Stimulated activated CD8-positive, alpha-beta memory T cell treated with anti-CD3 and anti-CD28 coated beads, Interleukin-2, amount 100 ng/mL, for 48 hours (primary cell): ENCODE measurements around the gene SPC24.
A peak's percentile ranks its signal among the peaks of the same experiment; 100 is the strongest.
"Not testable (repeated sequence)": the region's sequence is repeated elsewhere in the genome, so short reads cannot be mapped to it uniquely, and the experiment has no call there.

Source experiments
- DNase-seq, 2 donors: peaks; one replicate each; pipeline ENCODE4 v3.0.0-alpha.2; 2020; ENCODE audit warnings: low read depth in 2 of 2

SPC24 gene

GRCh38 chr19:11130824-11131455, 24.6 kb downstream of the SPC24 start:
- peak; percentile 45 to 53 for DNase-seq

GRCh38 chr19:11127905-11128304, 27.7 kb downstream of the SPC24 start:
- DNase-seq, result no peak

GRCh38 chr19:11125994-11126685, 29.4 kb downstream of the SPC24 start:
- DNase-seq, result peak; percentile 63 to 67

DNA sequence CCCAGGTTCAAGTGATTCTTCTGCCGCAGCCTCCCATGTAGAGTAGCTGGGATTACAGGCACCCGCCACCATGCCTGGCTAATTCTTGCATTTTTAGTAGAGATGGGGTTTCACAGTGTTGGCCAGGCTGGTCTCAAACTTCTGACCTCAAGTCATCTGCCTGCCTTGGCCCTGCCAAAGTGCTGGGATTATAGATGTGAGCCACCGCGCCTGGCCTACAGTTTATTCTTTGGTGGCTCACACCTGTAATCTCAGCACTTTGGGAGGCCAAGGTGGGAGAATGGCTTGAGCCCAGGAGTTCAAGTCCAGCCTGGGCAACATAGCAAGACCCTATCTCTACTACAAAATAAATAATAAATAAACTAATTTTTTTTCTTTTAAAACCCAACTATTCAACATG, 31.4 kb downstream of the SPC24 start:
- DNase-seq, result not testable (repeated sequence)

GRCh38 chr19:11123114-11123513, 32.5 kb downstream of the SPC24 start:
- DNase-seq, result no peak

DNA sequence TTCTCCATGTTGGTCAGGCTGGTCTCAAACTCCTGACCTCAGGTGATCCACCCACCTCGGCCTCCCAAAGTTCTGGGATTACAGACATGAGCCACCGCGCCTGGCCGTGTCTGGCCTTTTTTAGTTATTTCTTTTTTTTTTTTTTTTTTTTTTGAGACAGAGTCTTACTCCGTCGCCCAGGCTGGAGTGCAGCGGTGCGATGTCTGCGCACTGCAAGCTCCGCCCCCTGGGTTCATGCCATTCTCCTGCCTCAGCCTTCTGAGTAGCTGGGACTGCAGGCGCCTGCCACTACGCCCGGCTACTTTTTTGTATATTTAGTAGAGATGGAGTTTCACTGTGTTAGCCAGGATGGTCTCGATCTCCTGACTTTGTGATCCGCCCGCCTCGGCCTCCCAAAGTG, 33.6 kb downstream of the SPC24 start:
- DNase-seq, result not testable (repeated sequence)

DNA sequence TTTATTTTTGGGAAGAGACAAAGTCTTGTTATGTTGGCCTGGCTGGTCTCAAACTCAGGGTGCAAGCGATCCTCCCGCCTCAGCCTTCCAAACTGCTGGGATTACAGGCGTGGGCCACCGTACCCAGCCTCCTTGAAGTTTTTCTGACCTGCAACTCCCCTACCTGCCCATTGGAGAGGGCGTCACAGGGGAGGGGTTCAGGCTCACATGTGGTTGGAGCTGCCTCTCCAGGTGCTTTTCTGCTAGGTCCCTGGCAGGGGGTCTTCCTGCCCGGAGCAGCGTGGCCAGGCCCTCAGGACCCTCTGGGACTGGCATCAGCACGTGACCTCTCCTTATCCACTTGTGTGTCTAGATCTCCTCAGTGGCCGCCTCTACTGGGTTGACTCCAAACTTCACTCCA, 39.1 kb downstream of the SPC24 start:
- DNase-seq, result no peak

GRCh38 chr19:11115895-11116446, 39.6 kb downstream of the SPC24 start:
- no peak for DNase-seq

DNA sequence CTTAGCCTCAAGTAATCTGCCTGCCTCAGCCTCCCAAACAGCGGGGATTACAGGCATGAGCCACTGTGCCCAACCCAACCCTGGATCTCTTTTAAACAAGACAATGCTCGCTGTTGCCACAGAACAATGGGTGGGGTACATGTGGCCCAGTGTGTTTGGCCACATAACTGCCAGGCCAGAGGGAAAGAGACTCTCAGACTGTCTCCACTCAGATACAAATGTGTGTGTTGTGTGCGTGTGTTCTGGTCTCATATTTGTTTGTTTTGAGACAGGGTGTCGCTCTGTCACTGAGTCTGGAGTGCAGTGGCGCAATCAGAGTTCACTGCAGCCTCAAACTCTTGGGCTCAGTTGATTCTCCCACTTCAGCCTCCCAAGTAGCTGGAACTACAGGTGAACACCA, 40.5 kb downstream of the SPC24 start:
- no peak for DNase-seq

DNA sequence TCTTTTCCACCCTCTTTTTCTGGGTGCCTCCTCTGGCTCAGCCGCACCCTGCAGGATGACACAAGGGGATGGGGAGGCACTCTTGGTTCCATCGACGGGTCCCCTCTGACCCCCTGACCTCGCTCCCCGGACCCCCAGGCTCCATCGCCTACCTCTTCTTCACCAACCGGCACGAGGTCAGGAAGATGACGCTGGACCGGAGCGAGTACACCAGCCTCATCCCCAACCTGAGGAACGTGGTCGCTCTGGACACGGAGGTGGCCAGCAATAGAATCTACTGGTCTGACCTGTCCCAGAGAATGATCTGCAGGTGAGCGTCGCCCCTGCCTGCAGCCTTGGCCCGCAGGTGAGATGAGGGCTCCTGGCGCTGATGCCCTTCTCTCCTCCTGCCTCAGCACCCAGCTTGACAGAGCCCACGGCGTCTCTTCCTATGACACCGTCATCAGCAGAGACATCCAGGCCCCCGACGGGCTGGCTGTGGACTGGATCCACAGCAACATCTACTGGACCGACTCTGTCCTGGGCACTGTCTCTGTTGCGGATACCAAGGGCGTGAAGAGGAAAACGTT, 42.4 kb downstream of the SPC24 start:
- DNase-seq, result no peak

GRCh38 chr19:11111771-11112144, 43.8 kb downstream of the SPC24 start:
- DNase-seq, result no peak

DNA sequence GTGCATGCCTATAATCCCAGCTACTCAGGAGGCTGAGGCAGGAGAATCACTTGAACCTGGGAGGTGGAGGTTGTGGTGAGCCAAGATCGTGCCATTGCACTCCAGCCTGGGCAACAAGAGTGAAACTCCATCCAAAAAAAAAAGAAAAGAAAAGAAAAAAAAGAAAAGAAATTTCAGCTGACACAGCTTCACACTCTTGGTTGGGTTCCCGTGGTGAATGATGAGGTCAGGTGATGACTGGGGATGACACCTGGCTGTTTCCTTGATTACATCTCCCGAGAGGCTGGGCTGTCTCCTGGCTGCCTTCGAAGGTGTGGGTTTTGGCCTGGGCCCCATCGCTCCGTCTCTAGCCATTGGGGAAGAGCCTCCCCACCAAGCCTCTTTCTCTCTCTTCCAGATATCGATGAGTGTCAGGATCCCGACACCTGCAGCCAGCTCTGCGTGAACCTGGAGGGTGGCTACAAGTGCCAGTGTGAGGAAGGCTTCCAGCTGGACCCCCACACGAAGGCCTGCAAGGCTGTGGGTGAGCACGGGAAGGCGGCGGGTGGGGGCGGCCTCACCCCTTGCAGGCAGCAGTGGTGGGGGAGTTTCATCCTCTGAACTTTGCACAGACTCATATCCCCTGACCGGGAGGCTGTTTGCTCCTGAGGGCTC, 44.3 kb downstream of the SPC24 start:
- DNase-seq, result no peak

- no peak for DNase-seq
These were observed 46.8 kb downstream of the SPC24 start for GRCh38 chr19:11108746-11109145.

DNA sequence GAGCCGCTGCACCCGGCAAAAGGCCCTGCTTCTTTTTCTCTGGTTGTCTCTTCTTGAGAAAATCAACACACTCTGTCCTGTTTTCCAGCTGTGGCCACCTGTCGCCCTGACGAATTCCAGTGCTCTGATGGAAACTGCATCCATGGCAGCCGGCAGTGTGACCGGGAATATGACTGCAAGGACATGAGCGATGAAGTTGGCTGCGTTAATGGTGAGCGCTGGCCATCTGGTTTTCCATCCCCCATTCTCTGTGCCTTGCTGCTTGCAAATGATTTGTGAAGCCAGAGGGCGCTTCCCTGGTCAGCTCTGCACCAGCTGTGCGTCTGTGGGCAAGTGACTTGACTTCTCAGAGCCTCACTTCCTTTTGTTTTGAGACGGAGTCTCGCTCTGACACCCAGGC, 49.1 kb downstream of the SPC24 start:
- DNase-seq, result no peak

DNA sequence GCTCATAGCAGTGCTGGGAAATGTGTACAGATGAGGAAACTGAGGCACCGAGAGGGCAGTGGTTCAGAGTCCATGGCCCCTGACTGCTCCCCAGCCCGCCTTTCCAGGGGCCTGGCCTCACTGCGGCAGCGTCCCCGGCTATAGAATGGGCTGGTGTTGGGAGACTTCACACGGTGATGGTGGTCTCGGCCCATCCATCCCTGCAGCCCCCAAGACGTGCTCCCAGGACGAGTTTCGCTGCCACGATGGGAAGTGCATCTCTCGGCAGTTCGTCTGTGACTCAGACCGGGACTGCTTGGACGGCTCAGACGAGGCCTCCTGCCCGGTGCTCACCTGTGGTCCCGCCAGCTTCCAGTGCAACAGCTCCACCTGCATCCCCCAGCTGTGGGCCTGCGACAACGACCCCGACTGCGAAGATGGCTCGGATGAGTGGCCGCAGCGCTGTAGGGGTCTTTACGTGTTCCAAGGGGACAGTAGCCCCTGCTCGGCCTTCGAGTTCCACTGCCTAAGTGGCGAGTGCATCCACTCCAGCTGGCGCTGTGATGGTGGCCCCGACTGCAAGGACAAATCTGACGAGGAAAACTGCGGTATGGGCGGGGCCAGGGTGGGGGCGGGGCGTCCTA, 50.5 kb downstream of the SPC24 start:
- no peak for DNase-seq

- not testable (repeated sequence) for DNase-seq
These were observed 51.9 kb downstream of the SPC24 start for GRCh38 chr19:11103667-11104066.

DNA sequence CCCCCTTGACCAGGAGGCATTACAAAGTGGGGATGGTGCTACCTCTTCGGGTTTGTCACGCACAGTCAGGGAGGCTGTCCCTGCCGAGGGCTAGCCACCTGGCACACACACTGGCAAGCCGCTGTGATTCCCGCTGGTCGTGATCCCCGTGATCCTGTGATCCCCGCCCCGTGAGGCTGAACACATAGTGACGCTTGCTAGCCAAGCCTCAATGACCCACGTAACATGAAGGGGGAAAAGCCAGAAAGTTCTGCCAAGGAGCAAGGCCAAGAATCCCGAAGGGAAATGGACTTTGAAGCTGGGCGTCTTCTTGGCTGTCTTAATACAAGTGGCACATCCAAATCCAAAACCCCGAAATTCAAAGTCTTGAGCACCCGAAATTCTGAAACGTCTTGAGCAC, 52.6 kb downstream of the SPC24 start:
- no peak for DNase-seq

DNA sequence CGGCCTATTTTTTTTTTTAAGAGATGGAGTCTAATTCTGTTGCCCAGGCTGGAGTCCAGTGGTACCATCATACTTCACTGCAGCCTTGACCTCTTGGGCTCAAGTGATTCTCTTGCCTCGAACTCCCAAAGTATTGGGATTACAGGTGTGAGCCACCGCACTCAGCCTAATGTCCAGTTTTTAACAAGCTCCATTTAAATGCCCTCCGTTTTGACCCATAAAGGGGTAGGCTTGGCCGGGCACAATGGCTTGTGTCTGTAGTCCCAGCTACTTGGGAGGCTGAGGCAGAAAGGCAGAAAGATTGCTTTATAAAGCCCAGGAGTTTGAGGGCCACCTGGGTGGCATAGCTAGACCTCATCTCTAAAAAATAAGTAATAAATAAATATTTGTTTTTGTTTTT, 54.5 kb downstream of the SPC24 start:
- DNase-seq, result no peak

- DNase-seq, result no peak
These were observed 55.5 kb downstream of the SPC24 start for GRCh38 chr19:11100049-11100448.

- no peak for DNase-seq
These were observed 56.7 kb downstream of the SPC24 start for GRCh38 chr19:11098861-11099260.

DNA sequence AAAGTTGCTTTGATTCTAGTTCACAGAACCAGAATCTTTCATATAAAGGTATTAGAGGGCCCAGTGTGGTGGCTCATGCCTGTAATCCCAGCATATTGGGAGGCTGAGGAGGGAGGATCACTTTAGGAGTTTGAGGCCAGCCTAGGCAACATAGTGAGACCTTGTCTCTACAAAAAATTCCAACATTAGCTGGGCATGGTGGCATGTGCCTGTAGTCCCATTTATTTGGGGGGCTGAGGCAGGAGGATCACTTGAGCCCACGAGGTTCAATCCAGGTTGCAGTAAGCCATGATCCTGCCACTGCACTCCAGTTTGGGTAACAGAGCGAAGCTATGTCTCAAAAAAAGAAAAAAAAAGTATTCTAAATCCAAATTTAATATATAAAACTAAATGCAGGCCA, 57.3 kb downstream of the SPC24 start:
- DNase-seq, result no peak

DNA sequence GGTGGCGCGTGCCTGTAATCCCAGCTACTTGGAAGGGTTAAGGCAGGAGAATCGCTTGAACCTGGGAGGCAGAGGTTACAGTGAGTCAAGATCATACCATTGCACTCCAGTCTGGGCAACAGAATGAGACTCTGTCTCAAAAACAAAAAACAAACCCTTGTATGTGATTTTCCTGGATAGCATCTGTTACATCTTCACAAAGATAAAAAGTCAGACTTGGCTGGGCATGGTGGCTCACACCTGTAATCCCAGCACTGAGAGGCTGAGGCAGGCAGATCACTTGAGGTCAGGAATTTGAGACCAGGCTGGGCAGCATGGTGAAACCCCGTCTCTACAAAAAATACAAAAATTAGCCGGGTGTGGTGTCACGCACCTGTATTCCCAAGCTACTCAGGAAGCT, 58.2 kb downstream of the SPC24 start:
- DNase-seq, result not testable (repeated sequence)
